ENCODE data around the gene SENP3.

SENP3 gene

GRCh38 chr17:7528842-7529241 lies 32.9 kb upstream of the SENP3 start:
- TF ChIP-seq CTCF (IDR thresholded peaks at IDR 0.05; ENCODE audit: borderline replicate concordance, control extremely low read depth, extremely low read depth, insufficient read depth, missing control alignments), result no peak
- in situ Hi-C loops (cut with MboI; ENCODE audit: low sequenced_read_pairs, unreplicated experiment), result no loop called here
- DNase-seq (ENCODE audit: low spot score), result no peak

- DNase-seq (ENCODE audit: low spot score), result no peak
- TF ChIP-seq CTCF (IDR thresholded peaks at IDR 0.05; ENCODE audit: borderline replicate concordance, control extremely low read depth, extremely low read depth, insufficient read depth, missing control alignments), result no peak
- in situ Hi-C loops (cut with MboI; ENCODE audit: low sequenced_read_pairs, unreplicated experiment), result no loop called here
These were observed 31.5 kb upstream of the SENP3 start for GRCh38 chr17:7530023-7530900.

DNA sequence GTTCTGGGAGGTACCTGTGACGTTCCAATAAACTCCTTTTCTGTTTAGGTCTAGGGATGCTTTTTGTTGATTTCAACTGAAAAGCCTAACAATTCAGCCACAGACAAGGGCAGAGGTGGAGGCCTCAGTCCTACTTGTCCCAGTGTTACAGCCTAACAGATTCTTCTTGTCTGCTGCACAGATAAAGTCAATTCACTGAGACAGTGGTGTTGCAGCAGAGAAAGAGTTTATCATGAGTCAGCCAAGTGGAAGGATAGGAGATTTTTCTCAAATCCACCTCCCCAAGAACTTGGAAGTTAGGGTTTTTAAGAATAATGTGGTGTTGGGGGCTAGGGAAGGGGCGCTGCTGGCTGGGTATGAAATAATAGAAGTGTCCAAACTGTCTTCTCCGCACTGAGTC lies 23.7 kb upstream of the SENP3 start:
- DNase-seq (ENCODE audit: low spot score), result no peak
- TF ChIP-seq CTCF (IDR thresholded peaks at IDR 0.05; ENCODE audit: borderline replicate concordance, control extremely low read depth, extremely low read depth, insufficient read depth, missing control alignments), result no peak
- in situ Hi-C loops (cut with MboI; ENCODE audit: low sequenced_read_pairs, unreplicated experiment), result no loop called here

DNA sequence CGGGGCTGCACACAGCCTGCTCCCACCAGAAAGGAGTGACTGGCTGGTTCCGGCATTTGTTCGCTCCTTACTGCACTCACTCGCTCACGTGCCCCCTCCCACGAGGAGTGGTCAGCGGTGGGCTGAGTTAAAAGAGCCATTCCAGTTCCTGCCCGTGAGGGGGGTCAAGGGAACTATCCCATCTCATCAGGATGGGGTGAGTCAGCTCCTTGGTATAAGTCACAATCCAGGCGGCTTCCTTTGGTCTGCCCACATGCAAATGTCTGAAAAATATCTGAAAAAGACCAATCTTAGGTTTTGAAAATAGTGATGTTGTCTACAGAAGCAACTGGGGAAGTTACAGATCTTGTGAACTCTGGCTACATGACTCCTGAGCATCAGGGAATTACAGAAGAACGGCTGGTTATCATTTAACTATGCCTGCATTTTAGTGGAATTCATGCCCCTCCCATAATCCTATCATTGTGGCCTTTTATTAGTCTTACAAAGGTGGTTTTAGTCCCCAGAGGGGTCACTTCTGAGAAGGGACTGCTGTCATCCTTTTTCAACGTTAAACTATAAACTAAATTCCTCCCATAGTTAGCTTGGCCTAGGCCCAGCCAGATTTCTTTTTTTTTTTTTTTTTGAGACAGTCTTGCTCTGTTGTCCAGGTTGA lies 22.7 kb upstream of the SENP3 start:
- in situ Hi-C loops (cut with MboI; ENCODE audit: low sequenced_read_pairs, unreplicated experiment), result no loop called here
- DNase-seq (ENCODE audit: low spot score), result no peak
- TF ChIP-seq CTCF (IDR thresholded peaks at IDR 0.05; ENCODE audit: borderline replicate concordance, control extremely low read depth, extremely low read depth, insufficient read depth, missing control alignments), result no peak

GRCh38 chr17:7541074-7541621 lies 20.6 kb upstream of the SENP3 start:
- TF ChIP-seq CTCF (IDR thresholded peaks at IDR 0.05; ENCODE audit: borderline replicate concordance, control extremely low read depth, extremely low read depth, insufficient read depth, missing control alignments), result no peak
- DNase-seq (ENCODE audit: low spot score), result no peak
- in situ Hi-C loops (cut with MboI; ENCODE audit: low sequenced_read_pairs, unreplicated experiment), result no loop called here

GRCh38 chr17:7544911-7545310 lies 16.8 kb upstream of the SENP3 start:
- in situ Hi-C loops (cut with MboI; ENCODE audit: low sequenced_read_pairs, unreplicated experiment), result no loop called here
- no peak for TF ChIP-seq CTCF (IDR thresholded peaks at IDR 0.05; ENCODE audit: borderline replicate concordance, control extremely low read depth, extremely low read depth, insufficient read depth, missing control alignments)
- no peak for DNase-seq (ENCODE audit: low spot score)

Data from GM13976 (cell line).